HG03521 (cell line): ENCODE data around the gene ATG7.

Experiments
- ATAC-seq: cut with Tn5 transposase; IDR thresholded peaks from one replicate; pipeline ENCODE4 v1.9.1; 2021; ENCODE audit warnings: mild to moderate bottlenecking, moderate library complexity; ENCODE audit not compliant: unreplicated experiment

Gene ATG7

GRCh38 chr3:11603628-11604027 lies 331.4 kb downstream of the ATG7 start:
- no peak for ATAC-seq

DNA sequence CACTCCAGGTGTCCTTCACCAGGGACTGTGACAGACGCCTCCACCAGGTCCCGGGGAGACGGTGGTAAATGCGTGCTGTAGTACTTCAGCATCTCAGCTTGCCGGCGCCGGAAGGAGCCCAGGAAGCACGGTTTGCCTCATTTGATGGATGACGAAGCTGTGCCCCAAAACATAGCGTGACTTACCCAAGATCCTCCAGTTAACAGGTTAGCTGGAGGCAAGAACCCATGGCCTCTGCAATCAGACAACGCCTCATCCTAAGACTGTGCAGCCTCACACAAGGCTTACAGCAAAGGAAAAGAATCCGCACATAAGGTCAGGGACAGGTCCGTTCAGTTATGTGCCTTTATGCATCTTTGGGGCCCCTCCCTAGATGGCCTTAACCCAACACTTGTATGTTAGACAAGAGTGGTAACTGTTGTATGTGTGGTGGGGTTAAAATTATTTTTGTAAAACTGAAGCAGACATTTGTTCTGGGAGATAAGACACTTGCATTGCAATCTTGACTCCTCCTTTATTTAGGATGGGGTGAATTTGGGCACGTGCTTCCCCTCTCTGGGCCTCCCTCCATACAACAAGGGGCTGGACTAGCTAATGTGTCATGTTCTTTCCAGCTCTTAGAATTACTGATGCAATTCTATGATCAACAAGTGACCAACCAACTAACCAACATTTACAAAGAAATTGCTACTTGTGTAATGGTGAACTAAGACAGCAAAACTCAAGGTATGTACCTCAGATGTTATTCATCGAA lies 332.1 kb downstream of the ATG7 start:
- no peak for ATAC-seq

DNA sequence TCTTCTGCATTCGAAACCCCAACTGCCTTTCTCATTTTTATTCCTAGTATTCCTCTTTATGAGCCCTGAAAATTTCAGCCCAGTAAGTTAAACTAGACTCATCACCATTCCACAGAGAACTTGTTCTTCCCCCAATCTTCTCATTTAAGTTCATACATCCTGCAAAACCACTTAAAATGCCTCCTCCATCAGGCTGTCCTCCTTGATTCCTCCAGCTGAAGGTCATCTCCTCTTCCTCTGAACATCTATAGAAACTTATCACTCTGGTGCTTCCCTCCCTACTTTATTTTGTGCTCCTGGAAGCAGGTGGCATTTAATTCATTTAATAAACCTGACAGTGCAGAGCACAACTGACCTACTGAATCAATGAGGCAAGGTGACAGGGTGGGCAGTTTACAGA lies 333.2 kb downstream of the ATG7 start:
- ATAC-seq = no peak

GRCh38 chr3:11606090-11606784 lies 334.0 kb downstream of the ATG7 start:
- ATAC-seq = no peak

- ATAC-seq = no peak
Observed at GRCh38 chr3:11606865-11607440, 334.8 kb downstream of the ATG7 start.
